ENCODE data around the gene HOXA7. TPM values are rescaled to one million over a fixed set of nuclear protein-coding genes. Genes with fewer than 3 reads are reported as not detected.

HOXA7 gene
- total and polyA plus RNA-seq, 2 experiments from 2014 or later, result 0.24 TPM; not detected in 1

DNA sequence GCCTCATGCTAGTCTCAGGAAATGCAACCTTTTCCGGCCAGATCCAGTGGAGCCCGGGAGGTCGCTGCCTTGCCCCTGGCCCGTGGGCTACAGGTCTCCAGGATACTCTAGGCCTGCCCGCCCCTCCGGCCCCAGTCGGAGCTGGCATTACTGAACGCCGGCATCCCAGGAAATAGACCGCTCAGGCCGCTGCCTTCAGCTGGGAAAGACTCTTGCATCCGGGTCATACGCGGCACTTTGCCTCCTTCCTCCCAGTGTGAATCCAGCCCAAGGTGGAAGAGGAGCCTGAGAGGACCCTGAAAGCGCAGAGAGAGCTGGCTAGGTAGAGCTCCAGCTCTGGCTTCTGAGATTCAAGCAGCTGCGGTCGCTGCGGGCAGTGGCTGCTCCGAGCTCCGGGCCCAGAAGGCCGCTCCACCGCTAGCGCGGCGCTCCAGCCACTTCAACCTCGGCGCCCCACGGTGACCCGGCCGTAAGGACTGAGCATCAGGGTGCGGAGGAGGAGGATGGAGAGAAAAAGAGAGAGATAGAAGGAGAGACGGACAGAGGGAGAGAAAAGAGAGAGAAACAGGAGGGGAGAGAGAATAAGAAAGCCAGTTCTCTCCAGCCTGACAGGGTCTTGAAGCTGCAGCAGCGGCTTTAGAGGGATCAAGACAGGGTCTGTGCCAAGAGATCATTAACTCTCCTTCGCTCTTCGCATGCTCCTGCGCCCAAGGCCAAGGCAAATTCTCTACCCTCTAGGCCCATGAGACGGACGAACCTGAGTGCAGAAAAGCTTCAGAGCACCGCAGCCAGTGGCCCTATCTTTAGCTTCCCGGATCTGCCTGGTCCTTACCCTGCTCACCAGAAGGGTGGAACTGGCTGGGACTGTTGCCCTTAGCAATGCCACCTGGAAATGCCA is 19.4 kb upstream of the HOXA7 start:
- Histone ChIP-seq H3K4me3 (no peak overlapping the region), H3K27me3 (ENCODE audit: insufficient read depth) (peaks cover 100% of the 10 kb centered on the region), H3K36me3 (ENCODE audit: insufficient read depth) (no peaks in the 10 kb centered on the region), H3F3A (replicated peaks; ENCODE audit: low read depth) (peaks cover 47% of the 10 kb centered on the region), H3K4me1 (ENCODE audit: insufficient read depth) (peaks cover 36% of the 10 kb centered on the region), H3K9me2 (ENCODE audit: insufficient read depth) (no peaks in the 10 kb centered on the region), H2AFZ (no peak overlapping the region), H3K79me2 (replicated peaks; ENCODE audit: insufficient read depth) (no peaks in the 10 kb centered on the region), H3K27ac (ENCODE audit: low read depth) (no peak overlapping the region), H3K4me2 (no peak overlapping the region; the same call in 1 of the 2 replicates), H4K20me1 (replicated peaks; ENCODE audit: insufficient read depth) (peaks cover 53% of the 10 kb centered on the region)
- no peak overlapping the region for H3K4me3 Mint-ChIP-seq
- peaks cover 95% of the 10 kb centered on the region for H3K27me3 Mint-ChIP-seq (ENCODE audit: insufficient read depth, low read depth, poor library complexity)
- TF ChIP-seq, protein P1, sequence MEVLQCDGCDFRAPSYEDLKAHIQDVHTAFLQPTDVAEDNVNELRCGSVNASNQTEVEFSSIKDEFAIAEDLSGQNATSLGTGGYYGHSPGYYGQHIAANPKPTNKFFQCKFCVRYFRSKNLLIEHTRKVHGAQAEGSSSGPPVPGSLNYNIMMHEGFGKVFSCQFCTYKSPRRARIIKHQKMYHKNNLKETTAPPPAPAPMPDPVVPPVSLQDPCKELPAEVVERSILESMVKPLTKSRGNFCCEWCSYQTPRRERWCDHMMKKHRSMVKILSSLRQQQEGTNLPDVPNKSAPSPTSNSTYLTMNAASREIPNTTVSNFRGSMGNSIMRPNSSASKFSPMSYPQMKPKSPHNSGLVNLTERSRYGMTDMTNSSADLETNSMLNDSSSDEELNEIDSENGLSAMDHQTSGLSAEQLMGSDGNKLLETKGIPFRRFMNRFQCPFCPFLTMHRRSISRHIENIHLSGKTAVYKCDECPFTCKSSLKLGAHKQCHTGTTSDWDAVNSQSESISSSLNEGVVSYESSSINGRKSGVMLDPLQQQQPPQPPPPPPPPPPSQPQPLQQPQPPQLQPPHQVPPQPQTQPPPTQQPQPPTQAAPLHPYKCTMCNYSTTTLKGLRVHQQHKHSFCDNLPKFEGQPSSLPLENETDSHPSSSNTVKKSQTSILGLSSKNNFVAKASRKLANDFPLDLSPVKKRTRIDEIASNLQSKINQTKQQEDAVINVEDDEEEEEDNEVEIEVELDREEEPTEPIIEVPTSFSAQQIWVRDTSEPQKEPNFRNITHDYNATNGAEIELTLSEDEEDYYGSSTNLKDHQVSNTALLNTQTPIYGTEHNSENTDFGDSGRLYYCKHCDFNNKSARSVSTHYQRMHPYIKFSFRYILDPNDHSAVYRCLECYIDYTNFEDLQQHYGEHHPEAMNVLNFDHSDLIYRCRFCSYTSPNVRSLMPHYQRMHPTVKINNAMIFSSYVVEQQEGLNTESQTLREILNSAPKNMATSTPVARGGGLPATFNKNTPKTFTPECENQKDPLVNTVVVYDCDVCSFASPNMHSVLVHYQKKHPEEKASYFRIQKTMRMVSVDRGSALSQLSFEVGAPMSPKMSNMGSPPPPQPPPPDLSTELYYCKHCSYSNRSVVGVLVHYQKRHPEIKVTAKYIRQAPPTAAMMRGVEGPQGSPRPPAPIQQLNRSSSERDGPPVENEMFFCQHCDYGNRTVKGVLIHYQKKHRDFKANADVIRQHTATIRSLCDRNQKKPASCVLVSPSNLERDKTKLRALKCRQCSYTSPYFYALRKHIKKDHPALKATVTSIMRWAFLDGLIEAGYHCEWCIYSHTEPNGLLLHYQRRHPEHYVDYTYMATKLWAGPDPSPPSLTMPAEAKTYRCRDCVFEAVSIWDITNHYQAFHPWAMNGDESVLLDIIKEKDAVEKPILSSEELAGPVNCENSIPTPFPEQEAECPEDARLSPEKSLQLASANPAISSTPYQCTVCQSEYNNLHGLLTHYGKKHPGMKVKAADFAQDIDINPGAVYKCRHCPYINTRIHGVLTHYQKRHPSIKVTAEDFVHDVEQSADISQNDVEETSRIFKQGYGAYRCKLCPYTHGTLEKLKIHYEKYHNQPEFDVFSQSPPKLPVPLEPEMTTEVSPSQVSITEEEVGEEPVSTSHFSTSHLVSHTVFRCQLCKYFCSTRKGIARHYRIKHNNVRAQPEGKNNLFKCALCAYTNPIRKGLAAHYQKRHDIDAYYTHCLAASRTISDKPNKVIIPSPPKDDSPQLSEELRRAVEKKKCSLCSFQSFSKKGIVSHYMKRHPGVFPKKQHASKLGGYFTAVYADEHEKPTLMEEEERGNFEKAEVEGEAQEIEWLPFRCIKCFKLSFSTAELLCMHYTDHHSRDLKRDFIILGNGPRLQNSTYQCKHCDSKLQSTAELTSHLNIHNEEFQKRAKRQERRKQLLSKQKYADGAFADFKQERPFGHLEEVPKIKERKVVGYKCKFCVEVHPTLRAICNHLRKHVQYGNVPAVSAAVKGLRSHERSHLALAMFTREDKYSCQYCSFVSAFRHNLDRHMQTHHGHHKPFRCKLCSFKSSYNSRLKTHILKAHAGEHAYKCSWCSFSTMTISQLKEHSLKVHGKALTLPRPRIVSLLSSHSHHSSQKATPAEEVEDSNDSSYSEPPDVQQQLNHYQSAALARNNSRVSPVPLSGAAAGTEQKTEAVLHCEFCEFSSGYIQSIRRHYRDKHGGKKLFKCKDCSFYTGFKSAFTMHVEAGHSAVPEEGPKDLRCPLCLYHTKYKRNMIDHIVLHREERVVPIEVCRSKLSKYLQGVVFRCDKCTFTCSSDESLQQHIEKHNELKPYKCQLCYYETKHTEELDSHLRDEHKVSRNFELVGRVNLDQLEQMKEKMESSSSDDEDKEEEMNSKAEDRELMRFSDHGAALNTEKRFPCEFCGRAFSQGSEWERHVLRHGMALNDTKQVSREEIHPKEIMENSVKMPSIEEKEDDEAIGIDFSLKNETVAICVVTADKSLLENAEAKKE (CRISPR knock-in tag; IDR thresholded peaks at IDR 0.05), result no peak
- no peak for TF ChIP-seq STAT1 (IDR thresholded peaks at IDR 0.05; ENCODE audit: unreplicated experiment)
- TF ChIP-seq NANOG (IDR thresholded peaks at IDR 0.05; ENCODE audit: borderline replicate concordance), result no peak
- no peak for TF ChIP-seq ZNF331 (CRISPR knock-in tag; IDR thresholded peaks at IDR 0.05; ENCODE audit: low read depth)
- TF ChIP-seq ZNF114 (CRISPR knock-in tag; IDR thresholded peaks at IDR 0.05), result no peak
- TF ChIP-seq EZH2phosphoT487 (IDR thresholded peaks at IDR 0.05; ENCODE audit: unreplicated experiment), result peak; percentile 79
- TF ChIP-seq EZH2 (IDR thresholded peaks at IDR 0.05; ENCODE audit: low read depth, unreplicated experiment), result peak; percentile 95
- TF ChIP-seq, protein P2, sequence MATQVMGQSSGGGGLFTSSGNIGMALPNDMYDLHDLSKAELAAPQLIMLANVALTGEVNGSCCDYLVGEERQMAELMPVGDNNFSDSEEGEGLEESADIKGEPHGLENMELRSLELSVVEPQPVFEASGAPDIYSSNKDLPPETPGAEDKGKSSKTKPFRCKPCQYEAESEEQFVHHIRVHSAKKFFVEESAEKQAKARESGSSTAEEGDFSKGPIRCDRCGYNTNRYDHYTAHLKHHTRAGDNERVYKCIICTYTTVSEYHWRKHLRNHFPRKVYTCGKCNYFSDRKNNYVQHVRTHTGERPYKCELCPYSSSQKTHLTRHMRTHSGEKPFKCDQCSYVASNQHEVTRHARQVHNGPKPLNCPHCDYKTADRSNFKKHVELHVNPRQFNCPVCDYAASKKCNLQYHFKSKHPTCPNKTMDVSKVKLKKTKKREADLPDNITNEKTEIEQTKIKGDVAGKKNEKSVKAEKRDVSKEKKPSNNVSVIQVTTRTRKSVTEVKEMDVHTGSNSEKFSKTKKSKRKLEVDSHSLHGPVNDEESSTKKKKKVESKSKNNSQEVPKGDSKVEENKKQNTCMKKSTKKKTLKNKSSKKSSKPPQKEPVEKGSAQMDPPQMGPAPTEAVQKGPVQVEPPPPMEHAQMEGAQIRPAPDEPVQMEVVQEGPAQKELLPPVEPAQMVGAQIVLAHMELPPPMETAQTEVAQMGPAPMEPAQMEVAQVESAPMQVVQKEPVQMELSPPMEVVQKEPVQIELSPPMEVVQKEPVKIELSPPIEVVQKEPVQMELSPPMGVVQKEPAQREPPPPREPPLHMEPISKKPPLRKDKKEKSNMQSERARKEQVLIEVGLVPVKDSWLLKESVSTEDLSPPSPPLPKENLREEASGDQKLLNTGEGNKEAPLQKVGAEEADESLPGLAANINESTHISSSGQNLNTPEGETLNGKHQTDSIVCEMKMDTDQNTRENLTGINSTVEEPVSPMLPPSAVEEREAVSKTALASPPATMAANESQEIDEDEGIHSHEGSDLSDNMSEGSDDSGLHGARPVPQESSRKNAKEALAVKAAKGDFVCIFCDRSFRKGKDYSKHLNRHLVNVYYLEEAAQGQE (IDR thresholded peaks at IDR 0.05; ENCODE audit: unreplicated experiment), result no peak
- no peak for TF ChIP-seq JUNB (IDR thresholded peaks at IDR 0.05; ENCODE audit: unreplicated experiment)
- TF ChIP-seq, protein P3, sequence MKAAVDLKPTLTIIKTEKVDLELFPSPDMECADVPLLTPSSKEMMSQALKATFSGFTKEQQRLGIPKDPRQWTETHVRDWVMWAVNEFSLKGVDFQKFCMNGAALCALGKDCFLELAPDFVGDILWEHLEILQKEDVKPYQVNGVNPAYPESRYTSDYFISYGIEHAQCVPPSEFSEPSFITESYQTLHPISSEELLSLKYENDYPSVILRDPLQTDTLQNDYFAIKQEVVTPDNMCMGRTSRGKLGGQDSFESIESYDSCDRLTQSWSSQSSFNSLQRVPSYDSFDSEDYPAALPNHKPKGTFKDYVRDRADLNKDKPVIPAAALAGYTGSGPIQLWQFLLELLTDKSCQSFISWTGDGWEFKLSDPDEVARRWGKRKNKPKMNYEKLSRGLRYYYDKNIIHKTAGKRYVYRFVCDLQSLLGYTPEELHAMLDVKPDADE (IDR thresholded peaks at IDR 0.05), result no peak
- TF ChIP-seq, protein P4, sequence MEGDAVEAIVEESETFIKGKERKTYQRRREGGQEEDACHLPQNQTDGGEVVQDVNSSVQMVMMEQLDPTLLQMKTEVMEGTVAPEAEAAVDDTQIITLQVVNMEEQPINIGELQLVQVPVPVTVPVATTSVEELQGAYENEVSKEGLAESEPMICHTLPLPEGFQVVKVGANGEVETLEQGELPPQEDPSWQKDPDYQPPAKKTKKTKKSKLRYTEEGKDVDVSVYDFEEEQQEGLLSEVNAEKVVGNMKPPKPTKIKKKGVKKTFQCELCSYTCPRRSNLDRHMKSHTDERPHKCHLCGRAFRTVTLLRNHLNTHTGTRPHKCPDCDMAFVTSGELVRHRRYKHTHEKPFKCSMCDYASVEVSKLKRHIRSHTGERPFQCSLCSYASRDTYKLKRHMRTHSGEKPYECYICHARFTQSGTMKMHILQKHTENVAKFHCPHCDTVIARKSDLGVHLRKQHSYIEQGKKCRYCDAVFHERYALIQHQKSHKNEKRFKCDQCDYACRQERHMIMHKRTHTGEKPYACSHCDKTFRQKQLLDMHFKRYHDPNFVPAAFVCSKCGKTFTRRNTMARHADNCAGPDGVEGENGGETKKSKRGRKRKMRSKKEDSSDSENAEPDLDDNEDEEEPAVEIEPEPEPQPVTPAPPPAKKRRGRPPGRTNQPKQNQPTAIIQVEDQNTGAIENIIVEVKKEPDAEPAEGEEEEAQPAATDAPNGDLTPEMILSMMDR (conservative IDR thresholded peaks at IDR 0.05; ENCODE audit: low read depth in 2 of 2), result no peak
- TF ChIP-seq CREB1 (CRISPR knock-in tag; IDR thresholded peaks at IDR 0.05; ENCODE audit: low read depth), result no peak
- no peak for TF ChIP-seq POLR2AphosphoS5 (IDR thresholded peaks at IDR 0.05; ENCODE audit: low read depth)
- ATAC-seq (no peak), DNase-seq (ENCODE audit: low spot score) (peak; percentile 60)
- peaks cover 22% of the 10 kb centered on the region for H3K4me1 Mint-ChIP-seq
- H3K36me3 Mint-ChIP-seq (ENCODE audit: low read depth), result no peaks in the 10 kb centered on the region; the same call in 2 of the 3 replicates
- H3K9me3 Mint-ChIP-seq, result peaks cover 10% of the 10 kb centered on the region; the same call in 2 of the 3 replicates
- H3K27ac Mint-ChIP-seq, result no peak overlapping the region

All from GM23338 (cell line).